HepG2 (cell line): ENCODE data around the gene DOK4. TPM values are rescaled to one million over a fixed set of nuclear protein-coding genes. Genes with fewer than 3 reads are reported as not detected.

Experiments used
- AKAP8 ChIP-seq: sonication (generic); formaldehyde crosslinking; IDR thresholded peaks from 2 replicates; pipeline ENCODE4 v1.5.1; 2020; ENCODE audit warnings: mild to moderate bottlenecking, missing genetic modification reagents
- GZF1 ChIP-seq: sonication (generic); formaldehyde crosslinking; IDR thresholded peaks from 2 replicates; pipeline ENCODE4 v1.5.1; 2020; ENCODE audit warnings: mild to moderate bottlenecking, missing genetic modification reagents
- RFXAP ChIP-seq: sonication (generic); formaldehyde crosslinking; IDR thresholded peaks from 2 replicates; pipeline ENCODE4 v1.4.0; 2020; ENCODE audit warnings: missing genetic modification reagents, borderline replicate concordance
- SMC3 ChIP-seq: IDR thresholded peaks from 2 replicates; pipeline ENCODE4 v1.6.1; 2011; ENCODE audit warnings: low read length, improper control_type of control experiment
- TBL1XR1 ChIP-seq: fragments of 150-350 bp; IDR thresholded peaks from 2 replicates; pipeline ENCODE4 v1.6.1; 2014; ENCODE audit warnings: borderline replicate concordance, low read length; ENCODE audit not compliant: partially characterized antibody
- ZNF121 ChIP-seq: sonication (generic); formaldehyde crosslinking; IDR thresholded peaks from 2 replicates; pipeline ENCODE4 v1.5.0; 2020; ENCODE audit warnings: mild to moderate bottlenecking, missing genetic modification reagents
- ZNF143 ChIP-seq: sonication (generic); formaldehyde crosslinking; IDR thresholded peaks from 2 replicates; pipeline ENCODE4 v1.4.0; 2020; ENCODE audit warnings: missing genetic modification reagents
- ZNF329 ChIP-seq: sonication (generic); formaldehyde crosslinking; IDR thresholded peaks from 2 replicates; pipeline ENCODE4 v1.9.0; 2021; ENCODE audit warnings: low read depth, mild to moderate bottlenecking, missing genetic modification reagents
- ZNF430 ChIP-seq: sonication (generic); formaldehyde crosslinking; IDR thresholded peaks from 2 replicates; pipeline ENCODE4 v1.9.0; 2021; ENCODE audit warnings: mild to moderate bottlenecking, missing genetic modification reagents
- ZNF446 ChIP-seq: sonication (generic); formaldehyde crosslinking; IDR thresholded peaks from 2 replicates; pipeline ENCODE4 v1.5.0; 2020; ENCODE audit warnings: mild to moderate bottlenecking, missing genetic modification reagents
- ZNF547 ChIP-seq: sonication (generic); formaldehyde crosslinking; IDR thresholded peaks from 2 replicates; pipeline ENCODE4 v1.5.1; 2020; ENCODE audit warnings: mild to moderate bottlenecking, missing genetic modification reagents
- ZNF724P ChIP-seq: sonication (generic); formaldehyde crosslinking; IDR thresholded peaks from 2 replicates; pipeline ENCODE4 v1.8.0; 2022; ENCODE audit warnings: missing genetic modification reagents, borderline replicate concordance
- polyA plus RNA-seq, 8 experiments: library from polyadenylated mRNA; depleted of rRNA in 3 of 8; stranded (reverse) in 7 of 8; unstranded in 1 of 8; fragments of >200 nt; fragmentation: Illumina TruSeq in 4 of 8; extraction: Trizol in 4 of 8; gene quantifications; 2 replicates each; pipeline versions ENCODE4 v1.2.1 to v1.2.3, GENCODE V29; 2011 to 2016; ENCODE audit warnings: low read depth in 4 of 8, missing spikeins in 1 of 8, mixed read lengths in 1 of 8; ENCODE audit not compliant: insufficient read depth in 1 of 8
- total RNA-seq, 5 experiments: library from RNA; depleted of rRNA; stranded (reverse); fragments of >200 nt; fragmentation: Illumina TruSeq; extraction: Trizol; gene quantifications; 2 replicates each; pipeline ENCODE4 v1.2.3, GENCODE V29; 2016; ENCODE audit warnings: low read depth in 1 of 5
- TF ChIP-seq, protein P1 (sequence below): sonication (generic); formaldehyde crosslinking; IDR thresholded peaks from 2 replicates; pipeline ENCODE4 v1.4.0; 2020; ENCODE audit warnings: missing genetic modification reagents, borderline replicate concordance
- TF ChIP-seq, protein P2 (sequence below): sonication (generic); formaldehyde crosslinking; conservative IDR thresholded peaks from 2 replicates; pipeline ENCODE4 v1.4.0; 2020; ENCODE audit warnings: missing genetic modification reagents
- TF ChIP-seq, protein P3 (sequence below): sonication (generic); formaldehyde crosslinking; IDR thresholded peaks from 2 replicates; pipeline ENCODE4 v1.5.0; 2020; ENCODE audit warnings: mild to moderate bottlenecking, missing genetic modification reagents, borderline replicate concordance

DOK4 gene
- total and polyA plus RNA-seq, 2 of the 13 experiments (the other 11 are each of a cell fraction or from before 2014, with no cell fraction given) = 52.7 to 70.0 TPM

DNA sequence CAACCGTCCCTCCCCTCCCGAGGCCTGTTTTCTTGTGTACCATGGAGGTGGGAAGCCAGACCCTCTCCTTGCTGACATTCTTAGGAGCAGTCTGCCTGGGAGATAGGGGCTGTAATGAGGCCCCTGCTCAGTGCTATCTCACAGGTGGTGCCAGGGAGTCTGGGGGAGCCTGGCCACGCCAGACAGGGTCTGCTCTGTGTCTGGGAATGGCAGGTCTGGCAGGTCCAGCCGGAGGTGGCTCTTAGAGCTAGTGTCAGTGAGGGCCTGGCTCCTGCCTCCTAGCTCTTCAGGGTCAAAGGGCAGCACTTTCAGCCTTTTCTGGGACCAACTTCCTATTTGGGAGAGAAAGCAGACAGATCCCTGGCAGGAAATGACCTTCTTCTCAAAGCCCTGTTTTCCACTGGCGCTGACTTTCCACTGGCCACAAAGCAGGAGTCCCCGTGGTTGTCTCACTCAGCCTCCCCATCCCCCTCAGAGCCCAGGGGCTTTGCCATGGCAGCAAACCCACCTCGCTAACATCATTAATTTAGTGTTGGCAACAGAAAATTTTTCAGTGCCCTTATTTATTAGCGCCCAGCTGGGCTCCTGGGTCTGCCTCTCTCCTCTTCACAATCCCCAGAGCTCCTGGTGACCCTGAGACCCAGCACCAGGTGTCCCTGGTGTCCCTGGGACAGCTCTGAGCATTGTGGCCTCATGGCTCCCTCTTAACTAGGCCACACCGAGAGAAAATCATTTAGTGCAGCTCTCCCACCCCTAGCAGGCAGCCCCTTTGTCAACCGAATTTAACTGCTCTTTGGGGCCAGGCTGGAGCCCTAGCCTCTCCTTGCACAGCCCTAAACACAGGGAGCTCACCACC lies 24.0 kb upstream of the DOK4 start (continued):
- TF ChIP-seq, protein P1, sequence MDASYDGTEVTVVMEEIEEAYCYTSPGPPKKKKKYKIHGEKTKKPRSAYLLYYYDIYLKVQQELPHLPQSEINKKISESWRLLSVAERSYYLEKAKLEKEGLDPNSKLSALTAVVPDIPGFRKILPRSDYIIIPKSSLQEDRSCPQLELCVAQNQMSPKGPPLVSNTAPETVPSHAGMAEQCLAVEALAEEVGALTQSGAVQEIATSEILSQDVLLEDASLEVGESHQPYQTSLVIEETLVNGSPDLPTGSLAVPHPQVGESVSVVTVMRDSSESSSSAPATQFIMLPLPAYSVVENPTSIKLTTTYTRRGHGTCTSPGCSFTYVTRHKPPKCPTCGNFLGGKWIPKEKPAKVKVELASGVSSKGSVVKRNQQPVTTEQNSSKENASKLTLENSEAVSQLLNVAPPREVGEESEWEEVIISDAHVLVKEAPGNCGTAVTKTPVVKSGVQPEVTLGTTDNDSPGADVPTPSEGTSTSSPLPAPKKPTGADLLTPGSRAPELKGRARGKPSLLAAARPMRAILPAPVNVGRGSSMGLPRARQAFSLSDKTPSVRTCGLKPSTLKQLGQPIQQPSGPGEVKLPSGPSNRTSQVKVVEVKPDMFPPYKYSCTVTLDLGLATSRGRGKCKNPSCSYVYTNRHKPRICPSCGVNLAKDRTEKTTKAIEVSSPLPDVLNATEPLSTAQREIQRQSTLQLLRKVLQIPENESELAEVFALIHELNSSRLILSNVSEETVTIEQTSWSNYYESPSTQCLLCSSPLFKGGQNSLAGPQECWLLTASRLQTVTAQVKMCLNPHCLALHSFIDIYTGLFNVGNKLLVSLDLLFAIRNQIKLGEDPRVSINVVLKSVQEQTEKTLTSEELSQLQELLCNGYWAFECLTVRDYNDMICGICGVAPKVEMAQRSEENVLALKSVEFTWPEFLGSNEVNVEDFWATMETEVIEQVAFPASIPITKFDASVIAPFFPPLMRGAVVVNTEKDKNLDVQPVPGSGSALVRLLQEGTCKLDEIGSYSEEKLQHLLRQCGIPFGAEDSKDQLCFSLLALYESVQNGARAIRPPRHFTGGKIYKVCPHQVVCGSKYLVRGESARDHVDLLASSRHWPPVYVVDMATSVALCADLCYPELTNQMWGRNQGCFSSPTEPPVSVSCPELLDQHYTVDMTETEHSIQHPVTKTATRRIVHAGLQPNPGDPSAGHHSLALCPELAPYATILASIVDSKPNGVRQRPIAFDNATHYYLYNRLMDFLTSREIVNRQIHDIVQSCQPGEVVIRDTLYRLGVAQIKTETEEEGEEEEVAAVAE = no peak
- peak; percentile 69; the same call in 1 of the 2 replicates for TF ChIP-seq ZNF430 (CRISPR knock-in tag)
- no peak for TF ChIP-seq AKAP8 (CRISPR knock-in tag)
- no peak for TF ChIP-seq ZNF724P (CRISPR knock-in tag)
- TF ChIP-seq ZNF121 (CRISPR knock-in tag) = no peak
- TF ChIP-seq, protein P2, sequence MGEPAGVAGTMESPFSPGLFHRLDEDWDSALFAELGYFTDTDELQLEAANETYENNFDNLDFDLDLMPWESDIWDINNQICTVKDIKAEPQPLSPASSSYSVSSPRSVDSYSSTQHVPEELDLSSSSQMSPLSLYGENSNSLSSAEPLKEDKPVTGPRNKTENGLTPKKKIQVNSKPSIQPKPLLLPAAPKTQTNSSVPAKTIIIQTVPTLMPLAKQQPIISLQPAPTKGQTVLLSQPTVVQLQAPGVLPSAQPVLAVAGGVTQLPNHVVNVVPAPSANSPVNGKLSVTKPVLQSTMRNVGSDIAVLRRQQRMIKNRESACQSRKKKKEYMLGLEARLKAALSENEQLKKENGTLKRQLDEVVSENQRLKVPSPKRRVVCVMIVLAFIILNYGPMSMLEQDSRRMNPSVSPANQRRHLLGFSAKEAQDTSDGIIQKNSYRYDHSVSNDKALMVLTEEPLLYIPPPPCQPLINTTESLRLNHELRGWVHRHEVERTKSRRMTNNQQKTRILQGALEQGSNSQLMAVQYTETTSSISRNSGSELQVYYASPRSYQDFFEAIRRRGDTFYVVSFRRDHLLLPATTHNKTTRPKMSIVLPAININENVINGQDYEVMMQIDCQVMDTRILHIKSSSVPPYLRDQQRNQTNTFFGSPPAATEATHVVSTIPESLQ (CRISPR knock-in tag) = no peak
- TF ChIP-seq, protein P3, sequence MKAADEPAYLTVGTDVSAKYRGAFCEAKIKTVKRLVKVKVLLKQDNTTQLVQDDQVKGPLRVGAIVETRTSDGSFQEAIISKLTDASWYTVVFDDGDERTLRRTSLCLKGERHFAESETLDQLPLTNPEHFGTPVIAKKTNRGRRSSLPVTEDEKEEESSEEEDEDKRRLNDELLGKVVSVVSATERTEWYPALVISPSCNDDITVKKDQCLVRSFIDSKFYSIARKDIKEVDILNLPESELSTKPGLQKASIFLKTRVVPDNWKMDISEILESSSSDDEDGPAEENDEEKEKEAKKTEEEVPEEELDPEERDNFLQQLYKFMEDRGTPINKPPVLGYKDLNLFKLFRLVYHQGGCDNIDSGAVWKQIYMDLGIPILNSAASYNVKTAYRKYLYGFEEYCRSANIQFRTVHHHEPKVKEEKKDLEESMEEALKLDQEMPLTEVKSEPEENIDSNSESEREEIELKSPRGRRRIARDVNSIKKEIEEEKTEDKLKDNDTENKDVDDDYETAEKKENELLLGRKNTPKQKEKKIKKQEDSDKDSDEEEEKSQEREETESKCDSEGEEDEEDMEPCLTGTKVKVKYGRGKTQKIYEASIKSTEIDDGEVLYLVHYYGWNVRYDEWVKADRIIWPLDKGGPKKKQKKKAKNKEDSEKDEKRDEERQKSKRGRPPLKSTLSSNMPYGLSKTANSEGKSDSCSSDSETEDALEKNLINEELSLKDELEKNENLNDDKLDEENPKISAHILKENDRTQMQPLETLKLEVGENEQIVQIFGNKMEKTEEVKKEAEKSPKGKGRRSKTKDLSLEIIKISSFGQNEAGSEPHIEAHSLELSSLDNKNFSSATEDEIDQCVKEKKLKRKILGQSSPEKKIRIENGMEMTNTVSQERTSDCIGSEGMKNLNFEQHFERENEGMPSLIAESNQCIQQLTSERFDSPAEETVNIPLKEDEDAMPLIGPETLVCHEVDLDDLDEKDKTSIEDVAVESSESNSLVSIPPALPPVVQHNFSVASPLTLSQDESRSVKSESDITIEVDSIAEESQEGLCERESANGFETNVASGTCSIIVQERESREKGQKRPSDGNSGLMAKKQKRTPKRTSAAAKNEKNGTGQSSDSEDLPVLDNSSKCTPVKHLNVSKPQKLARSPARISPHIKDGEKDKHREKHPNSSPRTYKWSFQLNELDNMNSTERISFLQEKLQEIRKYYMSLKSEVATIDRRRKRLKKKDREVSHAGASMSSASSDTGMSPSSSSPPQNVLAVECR (CRISPR knock-in tag) = peak; percentile 33; the same call in 1 of the 2 replicates
- TF ChIP-seq GZF1 = peak; percentile 58; the same call in 1 of the 2 replicates
- TF ChIP-seq ZNF329 (CRISPR knock-in tag) = no peak
- TF ChIP-seq ZNF446 (CRISPR knock-in tag) = peak; percentile 64; the same call in 1 of the 2 replicates
- TF ChIP-seq ZNF547 (CRISPR knock-in tag) = peak; percentile 47; the same call in 1 of the 2 replicates
- TF ChIP-seq TBL1XR1 = no peak
- no peak for TF ChIP-seq RFXAP
- no peak for TF ChIP-seq SMC3
- TF ChIP-seq ZNF143 (CRISPR knock-in tag) = no peak
